GM12865 (cell line): Measurements from ENCODE around the gene ZNF534.
"Not testable (repeated sequence)": the region's sequence is repeated elsewhere in the genome, so short reads cannot be mapped to it uniquely, and the experiment has no call there.

Experiments
- DNase-seq: peaks from one replicate; pipeline ENCODE4 v3.0.0; 2010; ENCODE audit warnings: low read depth
- H3K4me3 ChIP-seq: 2 replicates; pipeline ENCODE4 v1.5.1; 2011; ENCODE audit warnings: mild to moderate bottlenecking, low read depth, low read length, control low read depth
- TF ChIP-seq, protein P1 (sequence below): IDR thresholded peaks from 2 replicates; pipeline ENCODE4 v1.5.1; 2011; ENCODE audit warnings: low read length, control low read depth, low read depth, inconsistent platforms; ENCODE audit not compliant: insufficient read depth; ENCODE audit errors: missing control alignments

The ZNF534 gene

DNA sequence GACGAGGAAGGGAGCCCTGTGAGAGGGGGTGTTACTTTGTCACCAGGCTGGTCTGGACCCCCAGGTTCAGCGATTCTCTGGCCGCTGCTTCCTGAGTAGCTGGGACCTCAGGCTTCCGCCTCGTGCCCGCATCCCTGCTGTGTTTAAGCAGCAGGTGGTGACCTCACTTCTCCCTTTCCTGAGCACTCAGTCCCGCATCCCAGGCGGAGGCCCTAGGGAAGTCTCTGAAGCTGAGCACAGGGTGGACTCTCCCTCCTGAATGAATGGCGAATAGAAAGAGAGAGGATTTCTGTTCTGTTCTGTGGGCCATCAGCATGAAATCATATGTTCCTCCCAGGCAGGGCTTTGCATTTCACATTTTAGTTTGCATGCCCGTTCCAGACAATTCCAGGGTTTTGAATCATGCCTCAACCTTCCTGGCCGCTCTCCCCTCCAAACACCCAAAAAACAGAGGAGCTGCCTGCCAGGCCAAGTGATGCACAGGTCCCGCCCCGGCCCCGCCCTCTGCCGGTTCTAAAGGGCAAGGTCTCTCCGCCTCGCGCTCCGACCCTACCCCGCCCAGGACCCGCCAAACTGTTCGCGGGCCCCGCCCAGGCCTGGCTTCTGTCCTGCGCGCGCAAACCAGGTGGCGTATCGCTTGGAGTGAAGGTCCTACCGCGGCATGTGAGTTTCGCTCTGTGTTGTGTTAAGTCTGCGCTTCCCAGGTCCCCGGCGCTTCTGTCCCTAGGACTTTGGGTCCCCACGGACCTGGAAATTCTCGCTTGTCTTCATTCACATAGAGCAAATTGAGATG lies 63.4 kb downstream of the ZNF534 start:
- H3K4me3 ChIP-seq: no peak overlapping the region
- no peak for DNase-seq
- TF ChIP-seq, protein P1, sequence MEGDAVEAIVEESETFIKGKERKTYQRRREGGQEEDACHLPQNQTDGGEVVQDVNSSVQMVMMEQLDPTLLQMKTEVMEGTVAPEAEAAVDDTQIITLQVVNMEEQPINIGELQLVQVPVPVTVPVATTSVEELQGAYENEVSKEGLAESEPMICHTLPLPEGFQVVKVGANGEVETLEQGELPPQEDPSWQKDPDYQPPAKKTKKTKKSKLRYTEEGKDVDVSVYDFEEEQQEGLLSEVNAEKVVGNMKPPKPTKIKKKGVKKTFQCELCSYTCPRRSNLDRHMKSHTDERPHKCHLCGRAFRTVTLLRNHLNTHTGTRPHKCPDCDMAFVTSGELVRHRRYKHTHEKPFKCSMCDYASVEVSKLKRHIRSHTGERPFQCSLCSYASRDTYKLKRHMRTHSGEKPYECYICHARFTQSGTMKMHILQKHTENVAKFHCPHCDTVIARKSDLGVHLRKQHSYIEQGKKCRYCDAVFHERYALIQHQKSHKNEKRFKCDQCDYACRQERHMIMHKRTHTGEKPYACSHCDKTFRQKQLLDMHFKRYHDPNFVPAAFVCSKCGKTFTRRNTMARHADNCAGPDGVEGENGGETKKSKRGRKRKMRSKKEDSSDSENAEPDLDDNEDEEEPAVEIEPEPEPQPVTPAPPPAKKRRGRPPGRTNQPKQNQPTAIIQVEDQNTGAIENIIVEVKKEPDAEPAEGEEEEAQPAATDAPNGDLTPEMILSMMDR: no peak

DNA sequence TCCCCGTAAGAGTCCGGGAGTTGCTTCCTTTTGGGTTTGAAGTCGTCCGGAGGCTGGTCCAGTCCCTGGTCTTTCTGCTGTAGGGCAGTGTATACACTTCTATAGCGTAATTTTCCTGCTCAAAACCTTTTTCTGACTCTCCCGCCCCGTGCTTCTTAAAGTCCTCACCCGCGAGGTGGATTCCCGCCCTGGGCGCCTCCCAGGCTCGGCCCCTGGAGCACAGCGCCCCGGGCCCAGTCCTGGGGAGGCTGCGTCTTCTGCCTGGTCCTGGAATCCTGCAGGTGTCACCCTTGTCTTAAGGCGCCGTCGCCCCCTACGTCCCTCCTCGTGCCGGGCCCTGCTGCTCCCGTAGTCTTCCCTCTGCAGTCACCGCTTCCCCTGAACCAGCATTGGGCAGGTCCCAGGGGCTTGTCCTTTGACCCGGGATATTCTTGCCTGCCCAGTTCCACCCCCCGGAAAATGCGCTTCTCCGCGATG lies 64.1 kb downstream of the ZNF534 start:
- no peak for DNase-seq
- no peak overlapping the region for H3K4me3 ChIP-seq
- TF ChIP-seq, protein P1: no peak

DNA sequence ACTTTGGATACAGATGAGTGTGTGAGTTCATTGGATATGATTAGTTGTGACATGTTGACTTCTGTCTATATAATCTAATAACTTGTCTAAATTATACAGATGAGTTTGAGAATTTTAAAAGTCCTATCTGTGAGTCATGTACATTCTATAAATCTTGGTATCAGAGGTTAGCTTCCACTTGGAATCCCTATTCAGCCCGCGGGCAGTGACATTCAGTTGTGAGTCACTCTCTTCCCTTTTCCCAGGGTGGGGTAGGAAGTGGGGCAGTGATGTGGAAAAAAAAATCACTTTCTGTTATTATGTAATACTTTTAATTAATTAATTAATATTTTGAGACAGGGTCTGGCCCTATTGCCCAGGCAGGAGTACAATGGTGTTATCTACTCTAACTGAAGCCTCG lies 65.6 kb downstream of the ZNF534 start:
- no peak overlapping the region for H3K4me3 ChIP-seq
- no peak for DNase-seq
- TF ChIP-seq, protein P1: no peak

DNA sequence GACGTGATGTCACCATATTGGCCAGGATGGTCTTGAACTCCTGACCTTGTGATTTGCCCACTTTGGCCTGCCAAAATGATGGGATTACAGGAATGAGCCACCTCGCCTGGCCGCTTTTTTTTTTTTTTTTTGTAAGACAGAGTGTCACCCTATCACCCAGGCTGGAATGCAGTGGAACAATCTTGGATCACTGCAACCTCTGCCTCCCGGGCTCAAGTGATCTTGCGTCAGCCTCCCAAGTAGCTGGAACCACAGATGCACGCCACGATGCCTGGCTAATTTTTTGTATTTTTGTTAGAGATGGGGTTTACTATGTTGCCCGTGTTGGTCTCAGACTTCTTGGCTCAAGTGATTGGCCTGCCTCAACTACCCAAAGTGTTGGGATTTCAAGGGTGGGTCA lies 69.6 kb downstream of the ZNF534 start:
- DNase-seq: no peak
- no peak overlapping the region for H3K4me3 ChIP-seq
- TF ChIP-seq, protein P1: no peak

DNA sequence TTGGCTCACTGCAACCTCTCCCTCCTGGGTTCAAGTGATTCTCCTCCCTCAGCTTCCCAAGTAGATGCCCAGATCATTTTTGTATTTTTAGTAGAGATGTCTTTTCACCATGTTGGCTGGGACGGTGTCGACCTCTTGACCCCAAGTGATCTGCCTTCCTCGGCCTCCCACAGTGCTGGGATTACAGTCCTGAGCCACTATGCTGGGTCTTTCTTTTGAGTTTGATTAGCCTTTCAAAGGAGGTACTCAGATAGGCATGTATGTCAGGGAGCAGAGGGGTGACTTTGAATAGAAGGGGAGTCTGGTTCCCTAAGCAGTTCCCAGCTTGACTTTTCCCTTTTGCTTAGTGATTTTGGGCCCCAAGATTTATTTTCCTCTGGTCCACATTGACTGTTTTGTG lies 71.5 kb downstream of the ZNF534 start:
- not testable (repeated sequence) for H3K4me3 ChIP-seq, DNase-seq

DNA sequence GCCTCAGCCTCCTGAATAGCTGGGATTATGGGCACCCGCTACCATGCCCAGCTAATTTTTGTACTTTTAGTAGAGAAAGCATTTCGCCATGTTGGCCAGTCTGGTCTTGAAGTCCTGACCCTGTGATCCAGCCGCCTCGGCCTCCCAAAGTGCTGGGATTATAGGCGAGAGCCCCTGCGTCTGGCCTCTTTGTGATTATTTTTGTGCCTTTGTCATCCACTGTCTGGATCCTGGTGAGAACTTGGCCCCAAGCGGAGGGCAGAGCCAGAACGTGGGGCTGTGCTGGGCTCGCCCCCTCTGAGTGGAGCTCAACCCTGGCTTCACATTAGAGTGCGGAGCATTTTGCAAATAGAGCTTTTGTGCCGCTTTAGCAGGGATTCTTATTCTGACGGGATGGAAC lies 72.0 kb downstream of the ZNF534 start:
- not testable (repeated sequence) for H3K4me3 ChIP-seq, DNase-seq
